ENCODE data around the gene CP. TPM values are rescaled to one million over a fixed set of nuclear protein-coding genes. Genes with fewer than 3 reads are reported as not detected.

CP gene
- total RNA-seq, 1 donor from 2014 or later = 0.48 TPM

GRCh38 chr3:149152420-149152819, 69.2 kb downstream of the CP start:
- DNase-seq (ENCODE audit: low read depth) (peak; percentile 76), FAIRE-seq (no peak)
- Mint-ChIP-seq H3K4me3 (ENCODE audit: unreplicated experiment) (no peak overlapping the region), H3K9me3 (ENCODE audit: unreplicated experiment) (no peaks in the 10 kb centered on the region), H3K27ac (ENCODE audit: unreplicated experiment) (peak overlapping the region; percentile 77), H3K36me3 (ENCODE audit: low read depth, unreplicated experiment) (peaks cover 9% of the 10 kb centered on the region), H3K27me3 (ENCODE audit: low read depth, unreplicated experiment) (peaks cover 4% of the 10 kb centered on the region), H3K4me1 (ENCODE audit: low read depth, unreplicated experiment) (peaks cover 19% of the 10 kb centered on the region)
- H3K27me3 ChIP-seq (ENCODE audit: insufficient read depth, low read length) = no peaks in the 10 kb centered on the region
- H3K9me3 ChIP-seq (ENCODE audit: insufficient read depth, low read depth, low read length) = no peaks in the 10 kb centered on the region
- TF ChIP-seq CTCF (IDR thresholded peaks at IDR 0.05; ENCODE audit: insufficient read depth, low read depth, low read length) (no peak), EZH2 (IDR thresholded peaks at IDR 0.05; ENCODE audit: insufficient read depth, low read length) (no peak)
- peaks cover 10% of the 10 kb centered on the region for H3K36me3 ChIP-seq (ENCODE audit: insufficient read depth, low read length)
- no peaks in the 10 kb centered on the region for H4K20me1 ChIP-seq (ENCODE audit: insufficient read depth, low read length)
- H3K9ac ChIP-seq (ENCODE audit: low read length) = no peak overlapping the region
- H3K27ac ChIP-seq (ENCODE audit: low read depth, low read length) = no peak overlapping the region
- no peaks in the 10 kb centered on the region for H3K79me2 ChIP-seq (ENCODE audit: insufficient read depth, low read length)
- H3K4me3 ChIP-seq (ENCODE audit: insufficient read depth, low read depth, low read length) = no peak overlapping the region
- H3K4me1 ChIP-seq (ENCODE audit: insufficient read depth, low read length) = peaks cover 8% of the 10 kb centered on the region
- peak overlapping the region; percentile 50 for H3K4me2 ChIP-seq (ENCODE audit: low read length)
- H2AFZ ChIP-seq (ENCODE audit: low read depth, low read length) = no peak overlapping the region

GRCh38 chr3:149151843-149152242, 69.8 kb downstream of the CP start:
- Histone ChIP-seq H2AFZ (ENCODE audit: low read depth, low read length) (no peak overlapping the region), H3K36me3 (ENCODE audit: insufficient read depth, low read length) (peaks cover 7% of the 10 kb centered on the region), H3K4me3 (ENCODE audit: insufficient read depth, low read depth, low read length) (no peak overlapping the region), H4K20me1 (ENCODE audit: insufficient read depth, low read length) (no peaks in the 10 kb centered on the region), H3K9ac (ENCODE audit: low read length) (no peak overlapping the region), H3K79me2 (ENCODE audit: insufficient read depth, low read length) (no peaks in the 10 kb centered on the region), H3K27me3 (ENCODE audit: insufficient read depth, low read length) (no peaks in the 10 kb centered on the region), H3K27ac (ENCODE audit: low read depth, low read length) (no peak overlapping the region), H3K4me1 (ENCODE audit: insufficient read depth, low read length) (peaks cover 8% of the 10 kb centered on the region), H3K4me2 (ENCODE audit: low read length) (peak overlapping the region; percentile 50), H3K9me3 (ENCODE audit: insufficient read depth, low read depth, low read length) (no peaks in the 10 kb centered on the region)
- H3K36me3 Mint-ChIP-seq (ENCODE audit: low read depth, unreplicated experiment) = peaks cover 9% of the 10 kb centered on the region
- H3K9me3 Mint-ChIP-seq (ENCODE audit: unreplicated experiment) = no peaks in the 10 kb centered on the region
- no peak overlapping the region for H3K4me3 Mint-ChIP-seq (ENCODE audit: unreplicated experiment)
- peaks cover 19% of the 10 kb centered on the region for H3K4me1 Mint-ChIP-seq (ENCODE audit: low read depth, unreplicated experiment)
- FAIRE-seq = no peak
- TF ChIP-seq CTCF (IDR thresholded peaks at IDR 0.05; ENCODE audit: insufficient read depth, low read depth, low read length) = no peak
- TF ChIP-seq EZH2 (IDR thresholded peaks at IDR 0.05; ENCODE audit: insufficient read depth, low read length) = no peak
- peak overlapping the region; percentile 77 for H3K27ac Mint-ChIP-seq (ENCODE audit: unreplicated experiment)
- H3K27me3 Mint-ChIP-seq (ENCODE audit: low read depth, unreplicated experiment) = peaks cover 4% of the 10 kb centered on the region
- DNase-seq (ENCODE audit: low read depth) = peak; percentile 69

DNA sequence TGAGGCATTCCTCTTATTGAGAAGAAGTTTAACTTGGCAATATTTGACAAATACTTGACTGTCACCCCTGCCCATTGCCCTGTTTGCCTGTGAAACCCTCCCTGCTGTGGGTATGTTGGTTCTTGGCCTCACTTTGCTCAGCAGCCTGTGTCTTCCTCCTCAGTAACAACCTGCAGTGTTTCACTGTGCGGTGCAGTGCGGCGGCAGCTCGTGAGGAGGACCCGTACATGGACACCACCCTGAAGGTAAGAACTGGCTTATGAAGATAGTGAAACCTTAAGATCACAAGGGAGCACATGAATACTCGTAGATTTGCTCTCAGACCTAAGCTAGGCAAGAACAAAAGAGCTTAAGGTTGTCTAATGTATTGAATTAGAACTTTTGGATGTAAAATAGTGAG, 71.2 kb downstream of the CP start:
- Histone ChIP-seq H3K9me3 (ENCODE audit: insufficient read depth, low read depth, low read length) (no peaks in the 10 kb centered on the region), H2AFZ (ENCODE audit: low read depth, low read length) (no peak overlapping the region), H3K4me3 (ENCODE audit: insufficient read depth, low read depth, low read length) (no peak overlapping the region), H3K4me1 (ENCODE audit: insufficient read depth, low read length) (peaks cover 8% of the 10 kb centered on the region), H4K20me1 (ENCODE audit: insufficient read depth, low read length) (no peaks in the 10 kb centered on the region), H3K27me3 (ENCODE audit: insufficient read depth, low read length) (no peaks in the 10 kb centered on the region), H3K9ac (ENCODE audit: low read length) (no peak overlapping the region), H3K27ac (ENCODE audit: low read depth, low read length) (no peak overlapping the region), H3K79me2 (ENCODE audit: insufficient read depth, low read length) (no peaks in the 10 kb centered on the region), H3K36me3 (ENCODE audit: insufficient read depth, low read length) (peaks cover 7% of the 10 kb centered on the region), H3K4me2 (ENCODE audit: low read length) (no peak overlapping the region)
- Mint-ChIP-seq H3K36me3 (ENCODE audit: low read depth, unreplicated experiment) (peaks cover 9% of the 10 kb centered on the region), H3K27ac (ENCODE audit: unreplicated experiment) (no peak overlapping the region), H3K4me1 (ENCODE audit: low read depth, unreplicated experiment) (peaks cover 19% of the 10 kb centered on the region), H3K27me3 (ENCODE audit: low read depth, unreplicated experiment) (peaks cover 4% of the 10 kb centered on the region), H3K9me3 (ENCODE audit: unreplicated experiment) (no peaks in the 10 kb centered on the region), H3K4me3 (ENCODE audit: unreplicated experiment) (no peak overlapping the region)
- no peak for TF ChIP-seq CTCF (IDR thresholded peaks at IDR 0.05; ENCODE audit: insufficient read depth, low read depth, low read length)
- TF ChIP-seq EZH2 (IDR thresholded peaks at IDR 0.05; ENCODE audit: insufficient read depth, low read length) = no peak
- DNase-seq (ENCODE audit: low read depth) = no peak
- FAIRE-seq = no peak

Data from astrocyte (in vitro differentiated cells and primary cell).